ENCODE data around the gene SPAG16. TPM values are rescaled to one million over a fixed set of nuclear protein-coding genes. Genes with fewer than 3 reads are reported as not detected.

The SPAG16 gene
- total RNA-seq, 1 experiment from 2014 or later = 16.0 TPM

- Mint-ChIP-seq H3K27ac (no peak overlapping the region), H3K36me3 (no peaks in the 10 kb centered on the region), H3K4me3 (peak overlapping the region; percentile 92), H3K4me1 (peaks cover 34% of the 10 kb centered on the region), H3K9me3 (no peaks in the 10 kb centered on the region), H3K27me3 (ENCODE audit: low read depth) (no peaks in the 10 kb centered on the region)
- ATAC-seq (no peak), DNase-seq (ENCODE audit: low spot score) (no peak)
- POLR2A ChIA-PET = no interaction called here
- TF ChIP-seq ESRRA (CRISPR knock-in tag; IDR thresholded peaks at IDR 0.05; ENCODE audit: borderline replicate concordance) = no peak
- no peak for TF ChIP-seq CREM (CRISPR knock-in tag; IDR thresholded peaks at IDR 0.05)
- TF ChIP-seq CTCF (IDR thresholded peaks at IDR 0.05) = no peak
- no peak for TF ChIP-seq RELA (CRISPR knock-in tag; IDR thresholded peaks at IDR 0.05; ENCODE audit: borderline replicate concordance)
- no peak for TF ChIP-seq OVOL2 (CRISPR knock-in tag; IDR thresholded peaks at IDR 0.05; ENCODE audit: borderline replicate concordance)
- no peak for TF ChIP-seq ETV6 (CRISPR knock-in tag; IDR thresholded peaks at IDR 0.05)
- no peak for TF ChIP-seq ZNF425 (CRISPR knock-in tag; conservative IDR thresholded peaks at IDR 0.05)
- TF ChIP-seq MLX (CRISPR knock-in tag; IDR thresholded peaks at IDR 0.05) = no peak
- CTCF ChIA-PET = no interaction called here
These were observed 1.1 kb downstream of the SPAG16 start for GRCh38 chr2:213285404-213285803.

- no peaks in the 10 kb centered on the region for H3K27me3 Mint-ChIP-seq (ENCODE audit: low read depth)
- H3K9me3 Mint-ChIP-seq = no peaks in the 10 kb centered on the region
- ChIA-PET CTCF (no interaction called here), POLR2A (no interaction called here)
- no peak overlapping the region for H3K27ac Mint-ChIP-seq
- no peaks in the 10 kb centered on the region for H3K36me3 Mint-ChIP-seq
- DNase-seq (ENCODE audit: low spot score) = no peak
- H3K4me1 Mint-ChIP-seq = peaks cover 41% of the 10 kb centered on the region
- ATAC-seq = no peak
- peak overlapping the region; percentile 92; the same call in 1 of the 2 replicates for H3K4me3 Mint-ChIP-seq
- TF ChIP-seq ATF1 (CRISPR knock-in tag; IDR thresholded peaks at IDR 0.05) (no peak), ZNF138 (CRISPR knock-in tag; conservative IDR thresholded peaks at IDR 0.05) (no peak), USF1 (CRISPR knock-in tag; IDR thresholded peaks at IDR 0.05) (no peak), ZNF512 (CRISPR knock-in tag; IDR thresholded peaks at IDR 0.05; ENCODE audit: borderline replicate concordance) (no peak), ARID4B (CRISPR knock-in tag; IDR thresholded peaks at IDR 0.05; ENCODE audit: borderline replicate concordance) (no peak), PREB (CRISPR knock-in tag; IDR thresholded peaks at IDR 0.05; ENCODE audit: borderline replicate concordance) (no peak), FOXK1 (CRISPR knock-in tag; IDR thresholded peaks at IDR 0.05) (no peak), PRDM15 (CRISPR knock-in tag; IDR thresholded peaks at IDR 0.05) (no peak), MYBL2 (CRISPR knock-in tag; IDR thresholded peaks at IDR 0.05) (no peak), NFATC4 (CRISPR knock-in tag; IDR thresholded peaks at IDR 0.05) (no peak)
These were observed 1.9 kb downstream of the SPAG16 start for GRCh38 chr2:213286161-213286560.
